ENCODE data around the gene FBXL13. TPM values are rescaled to one million over a fixed set of nuclear protein-coding genes. Genes with fewer than 3 reads are reported as not detected.

Gene FBXL13
- polyA plus RNA-seq, 1 of the 3 experiments (the other 2 are of a cell fraction), result 1.1 TPM

- ChIA-PET POLR2A (no interaction called here), CTCF (interaction anchor here (1.5 kb wide), 1 partner anchor 70 kb away, joined by 4 read pairs; no protein-coding TSS in a partner anchor)
- no peaks in the 10 kb centered on the region for H4K20me1 ChIP-seq (ENCODE audit: insufficient read depth)
- peak overlapping the region; percentile 70 to 99; a peak in 3 of 4 replicates for H3K27ac ChIP-seq (ENCODE audit: low read depth in 2 of 2, low read length in 1 of 2)
- H3K4me1 ChIP-seq (ENCODE audit: control insufficient read depth in 1 of 2, insufficient read depth in 2 of 2, low read depth in 1 of 2, low read length in 1 of 2), result peaks cover 0 to 27% of the 10 kb centered on the region in 2 experiments
- H3K9ac ChIP-seq, result peak overlapping the region; percentile 56; the same call in 1 of the 2 replicates
- H3K79me2 ChIP-seq (ENCODE audit: insufficient read depth), result no peaks in the 10 kb centered on the region
- H3F3A ChIP-seq (replicated peaks; ENCODE audit: insufficient read depth), result peaks cover 48% of the 10 kb centered on the region
- no peaks in the 10 kb centered on the region for H3K27me3 ChIP-seq (ENCODE audit: insufficient read depth)
- no peaks in the 10 kb centered on the region for H3K9me3 ChIP-seq
- no peaks in the 10 kb centered on the region for H3K36me3 ChIP-seq (replicated peaks in 1 of 2; ENCODE audit: control insufficient read depth in 1 of 2, insufficient read depth in 2 of 2, low read length in 1 of 2)
- 8% methylated on average over 2 of the region's 2 CpGs for WGBS (ENCODE audit: low lambda C conversion rate)
- peak overlapping the region; percentile 40 for H3K4me2 ChIP-seq
- no peak overlapping the region for H2AFZ ChIP-seq (ENCODE audit: low read depth)
- no peak overlapping the region for H3K4me3 ChIP-seq (ENCODE audit: low read depth in 2 of 2, low read length in 1 of 2)
- no peaks in the 10 kb centered on the region for H3K9me2 ChIP-seq
- peak; percentile 15 for DNase-seq
- TF ChIP-seq CHD2 (IDR thresholded peaks at IDR 0.05; ENCODE audit: low read length, partially characterized antibody) (no peak), EP300 (IDR thresholded peaks at IDR 0.05; ENCODE audit: borderline replicate concordance in 1 of 2, low read depth in 1 of 2, low read length in 1 of 2) (peak; percentile 72 to 96), MEF2A (IDR thresholded peaks at IDR 0.05; ENCODE audit: borderline replicate concordance, low read depth) (peak; percentile 22; the same call in 1 of the 2 replicates), RAD21 (IDR thresholded peaks at IDR 0.05; ENCODE audit: low read length) (no peak), GABPA (IDR thresholded peaks at IDR 0.05; ENCODE audit: low read depth) (peak; percentile 40), TAF1 (IDR thresholded peaks at IDR 0.05; ENCODE audit: borderline replicate concordance, low read depth, low read length) (0 out of 2 replicates have a peak, but pooled peaks have one; percentile 18), EZH2phosphoT487 (IDR thresholded peaks at IDR 0.05; ENCODE audit: borderline replicate concordance, low read depth) (no peak), IRF3 (IDR thresholded peaks at IDR 0.05; ENCODE audit: low read depth, low read length) (no peak), FOSL2 (IDR thresholded peaks at IDR 0.05; ENCODE audit: borderline replicate concordance, low read depth) (peak; percentile 100), SMC3 (IDR thresholded peaks at IDR 0.05; ENCODE audit: low read depth, low read length) (no peak), GATA2 (CRISPR knock-in tag; IDR thresholded peaks at IDR 0.05) (no peak), YY1 (IDR thresholded peaks at IDR 0.05; ENCODE audit: low read depth) (peak; percentile 56; the same call in 1 of the 2 replicates), RXRA (IDR thresholded peaks at IDR 0.05; ENCODE audit: borderline replicate concordance, low read depth) (peak; percentile 63; the same call in 1 of the 2 replicates), REST (IDR thresholded peaks at IDR 0.05; ENCODE audit: low read depth, low read length) (peak; percentile 41; the same call in 1 of the 2 replicates), ELF1 (IDR thresholded peaks at IDR 0.05) (peak; percentile 48; the same call in 1 of the 2 replicates), TCF12 (IDR thresholded peaks at IDR 0.05) (peak; percentile 97), USF1 (IDR thresholded peaks at IDR 0.05; ENCODE audit: borderline replicate concordance, low read depth) (no peak), JUND (IDR thresholded peaks at IDR 0.05) (peak; percentile 99), ZBTB33 (IDR thresholded peaks at IDR 0.05; ENCODE audit: borderline replicate concordance, low read depth) (peak; percentile 79; the same call in 1 of the 2 replicates), CTCF (IDR thresholded peaks at IDR 0.05) (no peak), MXI1 (IDR thresholded peaks at IDR 0.05; ENCODE audit: low read depth, low read length) (no peak), PBX3 (IDR thresholded peaks at IDR 0.05) (peak; percentile 89)
Measured at GRCh38 chr7:102991540-102992214, 82.9 kb downstream of the FBXL13 start.
